HCT116 (cell line): ENCODE data around the gene ATRIP. TPM values are rescaled to one million over a fixed set of nuclear protein-coding genes. Genes with fewer than 3 reads are reported as not detected.

ENCODE experiments used
- ATAC-seq: fragments of 200-7000 bp; cut with Tn5 transposase; 2 replicates; pipeline ENCODE4 v1.9.1; 2020; ENCODE audit warnings: mild to moderate bottlenecking, moderate library complexity
- BruUV-seq: library from RNA; stranded (reverse); fragments of 400-500 nt; replicated peaks from 2 replicates; lab custom pipeline; 2021; lab: Mats Ljungman, UMichigan
- CTCF ChIA-PET: fragments of 300-600 bp; sonication (Branson Sonifier 250); formaldehyde crosslinking; loops from one replicate; lab custom pipeline; 2021; ENCODE audit warnings: antibody characterized with exemption; lab: Charles Lee
- POLR2A ChIA-PET: fragments of 300-600, 350-600 bp; sonication (Branson Sonifier 250); formaldehyde crosslinking; loops from one replicate; lab custom pipeline; 2021; ENCODE audit warnings: antibody characterized with exemption; lab: Charles Lee
- RAD21 ChIA-PET, 2 experiments: fragments of 300-600 bp; sonication (Branson Sonifier 250); formaldehyde crosslinking; loops; one replicate each; lab custom pipeline; 2023; ENCODE audit warnings: low total read pairs in 2 of 2; ENCODE audit not compliant: uncharacterized antibody in 2 of 2, unreplicated experiment in 2 of 2, low non-redundant PET in 1 of 2; lab: Charles Lee
- DNase-seq: peaks from one replicate; pipeline ENCODE4 v3.0.0-alpha.2; 2010; ENCODE audit warnings: low read depth, low spot score
- H2AFZ ChIP-seq: fragments of 200-600 bp; shearing (Covaris generic), sonication (generic); 2 replicates; pipeline ENCODE4 v1.6.1; 2017; ENCODE audit warnings: low read depth, mixed run types, mixed read lengths, antibody characterized with exemption, low read length; ENCODE audit not compliant: poor library complexity, severe bottlenecking
- H3K27ac ChIP-seq: 2 replicates; pipeline ENCODE4 v1.5.1; 2012; ENCODE audit warnings: low read depth, low read length
- H3K27me3 ChIP-seq: fragments of 200-600 bp; sonication (generic); 2 replicates; pipeline ENCODE4 v1.6.1; 2016; ENCODE audit warnings: mixed run types, low read length, mixed read lengths; ENCODE audit not compliant: insufficient read depth
- H3K36me3 ChIP-seq, 2 experiments: fragments of 200-500 bp in 1 of 2; fragments of 200-600 bp in 1 of 2; sonication (Bioruptor generic) in 1 of 2; sonication (generic) in 1 of 2; 2 replicates each; pipeline versions ENCODE4 v1.5.1 to v1.6.1; 2014 to 2016; ENCODE audit warnings: low read length in 2 of 2, inconsistent platforms in 1 of 2, mixed read lengths in 1 of 2, mixed run types in 1 of 2; ENCODE audit not compliant: insufficient read depth in 2 of 2, control insufficient read depth in 1 of 2
- H3K4me1 ChIP-seq, 2 experiments: fragments of 200-600 bp in 1 of 2; sonication (generic) in 1 of 2; 2 replicates each; pipeline versions ENCODE4 v1.5.1 to v1.6.1; 2012 to 2017; ENCODE audit warnings: low read length in 2 of 2, inconsistent platforms in 1 of 2, mild to moderate bottlenecking in 1 of 2, mixed read lengths in 1 of 2, mixed run types in 1 of 2, moderate library complexity in 1 of 2; ENCODE audit not compliant: insufficient read depth in 2 of 2, control insufficient read depth in 1 of 2
- H3K4me2 ChIP-seq: fragments of 200-600 bp; sonication (generic); 2 replicates; pipeline ENCODE4 v1.6.1; 2017; ENCODE audit warnings: mixed run types, low read length, mixed read lengths
- H3K4me3 ChIP-seq, 2 experiments: fragments of 200-600 bp in 1 of 2; sonication (generic) in 1 of 2; replicated peaks in 1 of 2; 2 replicates each; pipeline ENCODE4 v1.5.1; 2011 to 2016; ENCODE audit warnings: low read length in 2 of 2, control low read depth in 1 of 2, low read depth in 1 of 2, mild to moderate bottlenecking in 1 of 2, mixed read lengths in 1 of 2, mixed run types in 1 of 2
- H3K79me2 ChIP-seq: fragments of 200-600 bp; sonication (generic); 2 replicates; pipeline ENCODE4 v1.6.1; 2017; ENCODE audit warnings: mild to moderate bottlenecking, mixed run types, low read length, moderate library complexity, mixed read lengths; ENCODE audit not compliant: insufficient read depth
- H3K9ac ChIP-seq: fragments of 200-600 bp; sonication (generic); 2 replicates; pipeline ENCODE4 v1.6.1; 2016; ENCODE audit warnings: low read length, mixed read lengths
- H3K9me2 ChIP-seq: fragments of 200-600 bp; sonication (generic), shearing (Covaris generic); 2 replicates; pipeline ENCODE4 v1.6.1; 2017; ENCODE audit warnings: mixed run types, mild to moderate bottlenecking, moderate library complexity; ENCODE audit not compliant: insufficient read depth
- H3K9me3 ChIP-seq, 2 experiments: fragments of 200-500 bp in 1 of 2; fragments of 200-600 bp in 1 of 2; sonication (Bioruptor generic) in 1 of 2; sonication (generic) in 1 of 2; 2 replicates each; pipeline ENCODE4 v1.6.1; 2014 to 2017; ENCODE audit warnings: low read length in 2 of 2, mixed read lengths in 2 of 2, inconsistent platforms in 1 of 2, low read depth in 1 of 2, mild to moderate bottlenecking in 1 of 2, mixed run types in 1 of 2, moderate library complexity in 1 of 2; ENCODE audit not compliant: control insufficient read depth in 1 of 2, insufficient read depth in 1 of 2
- H4K20me1 ChIP-seq: fragments of 200-600 bp; sonication (generic), shearing (Covaris generic); 2 replicates; pipeline ENCODE4 v1.6.1; 2017; ENCODE audit warnings: mixed run types, mild to moderate bottlenecking, moderate library complexity; ENCODE audit not compliant: insufficient read depth
- ATF3 ChIP-seq: IDR thresholded peaks from 2 replicates; pipeline ENCODE4 v1.6.1; 2012
- CTCF ChIP-seq, 3 experiments: fragments of 200-600 bp in 1 of 3; sonication (generic) in 1 of 3; IDR thresholded peaks in 2 of 3; conservative IDR thresholded peaks in 1 of 3; 2 replicates each; pipeline ENCODE4 v1.5.1; 2012 to 2017; ENCODE audit warnings: low read depth in 2 of 3, low read length in 2 of 3, antibody characterized with exemption in 1 of 3, borderline replicate concordance in 1 of 3, control low read depth in 1 of 3, mild to moderate bottlenecking in 1 of 3, mixed read lengths in 1 of 3, mixed run types in 1 of 3, moderate library complexity in 1 of 3; ENCODE audit not compliant: insufficient read depth in 1 of 3
- EGR1 ChIP-seq: IDR thresholded peaks from 2 replicates; pipeline ENCODE4 v1.6.1; 2012; ENCODE audit warnings: low read depth
- POLR2A ChIP-seq: IDR thresholded peaks from 2 replicates; pipeline ENCODE4 v1.7.0; 2011; ENCODE audit warnings: borderline replicate concordance; ENCODE audit not compliant: insufficient read depth, insufficient read length; ENCODE audit errors: extremely low read depth
- SP1 ChIP-seq: IDR thresholded peaks from 2 replicates; pipeline ENCODE4 v1.6.1; 2012; ENCODE audit warnings: low read depth
- SRF ChIP-seq: IDR thresholded peaks from 2 replicates; pipeline ENCODE4 v1.6.1; 2012; ENCODE audit warnings: low read depth
- ZFX ChIP-seq: fragments of 450-650 bp; IDR thresholded peaks from 2 replicates; pipeline ENCODE4 v1.6.1; 2017
- intact Hi-C: fragments of 100-400 bp; cut with micrococcal nuclease; formaldehyde crosslinking; loops from 2 replicates; pipeline ENCODE4 v1.10.0; 2022
- total RNA-seq: library from RNA; stranded (reverse); gene quantifications from one replicate; pipeline ENCODE4 v1.2.1, GENCODE V29; 2021; ENCODE audit not compliant: unreplicated experiment

ATRIP gene
- total RNA-seq, 1 experiment from 2014 or later: 15.6 TPM

- TF ChIP-seq CTCF (IDR thresholded peaks at IDR 0.05 in 2 of 3, conservative IDR thresholded peaks at IDR 0.05 in 1 of 3; ENCODE audit: borderline replicate concordance in 1 of 3, insufficient read depth in 1 of 3, low read depth in 2 of 3, low read length in 2 of 3): no peak
Observed at GRCh38 chr3:48500656-48501055, 54.1 kb downstream of the ATRIP start (continued).

GRCh38 chr3:48501196-48501595 lies 54.7 kb downstream of the ATRIP start:
- BruUV-seq: no TSS peak
- no peak overlapping the region for H3K27ac ChIP-seq
- intact Hi-C loops: no loop called here
- CTCF ChIA-PET: no interaction called here
- no peak overlapping the region for H3K4me3 ChIP-seq
- H3K9ac ChIP-seq: no peak overlapping the region
- H3K9me2 ChIP-seq: no peaks in the 10 kb centered on the region
- H3K4me2 ChIP-seq: peak overlapping the region; percentile 36
- H4K20me1 ChIP-seq: no peaks in the 10 kb centered on the region
- ATAC-seq (no peak), DNase-seq (no peak)
- H3K36me3 ChIP-seq: no peaks in the 10 kb centered on the region
- no peaks in the 10 kb centered on the region for H3K9me3 ChIP-seq
- no peak for TF ChIP-seq POLR2A
- TF ChIP-seq ZFX: no peak
- no peak for TF ChIP-seq SP1
- TF ChIP-seq ATF3: no peak
- no peak for TF ChIP-seq SRF
- TF ChIP-seq EGR1: no peak
- H3K27me3 ChIP-seq: no peaks in the 10 kb centered on the region
- H2AFZ ChIP-seq: no peak overlapping the region
- POLR2A ChIA-PET: no interaction called here
- H3K4me1 ChIP-seq: peaks cover 29 to 55% of the 10 kb centered on the region in 2 experiments
- no peaks in the 10 kb centered on the region for H3K79me2 ChIP-seq
- RAD21 ChIA-PET: no interaction called here
